Heart left ventricle (tissue), 16 donors: Measurements from ENCODE around the gene MEX3B. TPM values are rescaled to one million over a fixed set of nuclear protein-coding genes. Genes with fewer than 3 reads are reported as not detected.

Experiments used
- ATAC-seq, 4 donors: fragments of 200-7000 bp; cut with Tn5 transposase; one replicate each; pipeline ENCODE4 v1.9.1; 2020 to 2022; ENCODE audit warnings: moderate library complexity in 4 of 4, mild to moderate bottlenecking in 3 of 4, moderate number of reproducible peaks in 1 of 4
- DNase-seq, 5 donors: peaks; one replicate each; pipeline ENCODE4 v3.0.0-alpha.2; 2020
- H3K27ac ChIP-seq, 12 donors: fragments of 200-600 bp; sonication (generic) in 4 of 12; one replicate each; pipeline versions ENCODE4 v1.5.0 to v1.8.0; 2016 to 2022; ENCODE audit warnings: mild to moderate bottlenecking in 2 of 12
- H3K27me3 ChIP-seq, 9 donors: fragments of 200-600 bp; sonication (generic) in 2 of 9; one replicate each; pipeline versions ENCODE4 v1.5.1 to v1.8.0; 2016 to 2022; ENCODE audit warnings: mild to moderate bottlenecking in 3 of 9
- H3K36me3 ChIP-seq, 9 donors: fragments of 200-600 bp; sonication (generic) in 2 of 9; one replicate each; pipeline versions ENCODE4 v1.5.0 to v1.8.0; 2018 to 2022; ENCODE audit warnings: mild to moderate bottlenecking in 2 of 9
- H3K4me1 ChIP-seq, 12 donors: fragments of 200-600 bp; sonication (generic) in 4 of 12; one replicate each; pipeline versions ENCODE4 v1.5.0 to v1.8.0; 2016 to 2022; ENCODE audit warnings: mild to moderate bottlenecking in 3 of 12
- H3K4me3 ChIP-seq, 12 donors: fragments of 200-600 bp; sonication (generic) in 4 of 12; one replicate each; pipeline versions ENCODE4 v1.5.0 to v1.8.0; 2017 to 2022; ENCODE audit warnings: mild to moderate bottlenecking in 9 of 12, moderate library complexity in 4 of 12
- H3K9me3 ChIP-seq, 12 donors: fragments of 200-600 bp; sonication (generic) in 4 of 12; one replicate each; pipeline versions ENCODE4 v1.5.0 to v1.8.0; 2016 to 2022; ENCODE audit warnings: mild to moderate bottlenecking in 1 of 12
- CTCF ChIP-seq, 12 donors: fragments of 200-600 bp; sonication (generic) in 4 of 12; IDR thresholded peaks; one replicate each; pipeline versions ENCODE4 v1.5.0 to v1.8.0; 2018 to 2022; ENCODE audit warnings: antibody characterized with exemption in 12 of 12, mild to moderate bottlenecking in 5 of 12
- POLR2A ChIP-seq, 2 donors: fragments of 450-650 bp; IDR thresholded peaks; one replicate each; pipeline ENCODE4 v1.6.1; 2017; ENCODE audit warnings: antibody characterized with exemption in 2 of 2, mild to moderate bottlenecking in 2 of 2, moderate library complexity in 2 of 2
- WGBS, 4 donors: extraction: QIAGEN DNeasy Blood & Tissue Kit in 2 of 4; methylation state at CpG; one replicate each; pipeline versions ENCODE4 v1.1.5 to v1.1.7; 2013 to 2018; 5-methylcytosine and 5-hydroxymethylcytosine counted together
- intact Hi-C, 10 donors: fragments of 100-400 bp; cut with DNase I; formaldehyde crosslinking; loops; one replicate each; pipeline versions ENCODE4 v1.11.1 to v1.14.2; 2022
- polyA plus RNA-seq, 2 donors: library from polyadenylated mRNA; stranded (reverse); fragments of 200-250 nt; gene quantifications; one replicate each; pipeline ENCODE4 v1.2.3, GENCODE V29; 2013
- total RNA-seq, 9 donors: library from RNA; depleted of rRNA in 2 of 9; stranded (reverse); fragments of >200 nt in 2 of 9; fragmentation: NEBNext Ultra II Directional in 3 of 9; extraction: Animal tissue kit (Norgen Biotek cat#: 25700) in 3 of 9; gene quantifications; one replicate each; pipeline versions ENCODE4 v1.1.0 to v1.2.4, GENCODE V29; 2016 to 2023
- donor health status: ischemic (EF 13 %, LVEDD 7.1; RV severe dilation, severe dysfunction).
- donor health status: healthy with polysubstance abuse.
- donor health status: DM: no; HTN: yes; CAD: no.
- donor health status: DM: no; HTN: no; CAD: no.
- donor health status: ischemic (EF 25% LVEDD 6.9; RV normal size, moderate dysfunction).
- donor health status: ischemic (EF 25% LVEDD 5.7; RV mildly dilated, moderate dysfunction).
- donor health status: healthy.
- donor health status: DM: yes; HTN: yes; CAD: no.
- donor health status: ischemic (EF 35%, LVEDD 5.7; RV mildly dilated, moderate dysfunction).
- donor health status: nonischemic (EF 11% LVEDD 7.7; RV severe dilation, severe dysfunction).
- donor health status: DM: yes; HTN: yes; CAD: no.
- donor health status: PGD.
- donor health status: ischemic (EF 29% LVEDD 5.4; RV normal size, mild dysfunction).
- donor health status: nonischemic (EF 23%, LVEDD 6.1; RV moderate dilation, normal function).

The MEX3B gene
- total and polyA plus RNA-seq, 11 donors, result 1.3 to 5.3 (median 3.0) TPM

GRCh38 chr15:82064824-82065223 lies 19.0 kb upstream of the MEX3B start:
- no peaks in the 10 kb centered on the region for H3K36me3 ChIP-seq
- ATAC-seq (no peak), DNase-seq (no peak)
- no peak for TF ChIP-seq CTCF (IDR thresholded peaks at IDR 0.05)
- no peak for TF ChIP-seq POLR2A (IDR thresholded peaks at IDR 0.05)
- no peak overlapping the region for H3K27ac ChIP-seq
- no peaks in the 10 kb centered on the region for H3K4me1 ChIP-seq
- no peak overlapping the region for H3K4me3 ChIP-seq
- H3K27me3 ChIP-seq, result peaks cover 0 to 51% (median 21%) of the 10 kb centered on the region in 9 donors
- 62 to 79% (median 75%) methylated on average over 5 of the region's 5 CpGs for WGBS, 4 donors
- intact Hi-C loops, result no loop called here
- no peaks in the 10 kb centered on the region for H3K9me3 ChIP-seq

- DNase-seq, result no peak
- no peak for ATAC-seq
- Histone ChIP-seq H3K4me3 (no peak overlapping the region), H3K36me3 (no peaks in the 10 kb centered on the region), H3K27ac (no peak overlapping the region), H3K9me3 (no peaks in the 10 kb centered on the region), H3K27me3 (peaks cover 0 to 65% (median 29%) of the 10 kb centered on the region in 9 donors), H3K4me1 (no peaks in the 10 kb centered on the region)
- intact Hi-C loops, result no loop called here
- 26 to 32% (median 29%) methylated on average over 18 to 20 of the region's 20 CpGs for WGBS, 4 donors
- TF ChIP-seq POLR2A (IDR thresholded peaks at IDR 0.05) (no peak), CTCF (IDR thresholded peaks at IDR 0.05) (no peak)
These were observed 16.9 kb upstream of the MEX3B start for GRCh38 chr15:82062479-82063454.

- 77 to 93% (median 89%) methylated on average over 5 of the region's 5 CpGs for WGBS, 4 donors
- H3K27me3 ChIP-seq, result peaks cover 0 to 85% (median 43%) of the 10 kb centered on the region in 9 donors
- H3K4me1 ChIP-seq, result no peaks in the 10 kb centered on the region
- no peak for DNase-seq
- no peaks in the 10 kb centered on the region for H3K9me3 ChIP-seq
- no peaks in the 10 kb centered on the region for H3K36me3 ChIP-seq
- no peak for ATAC-seq
- TF ChIP-seq POLR2A (IDR thresholded peaks at IDR 0.05) (no peak), CTCF (IDR thresholded peaks at IDR 0.05) (no peak)
- H3K27ac ChIP-seq, result no peak overlapping the region
- intact Hi-C loops, result no loop called here
- no peak overlapping the region for H3K4me3 ChIP-seq
These were observed 15.0 kb upstream of the MEX3B start for GRCh38 chr15:82060817-82061216.

- Histone ChIP-seq H3K4me1 (no peaks in the 10 kb centered on the region), H3K4me3 (no peak overlapping the region), H3K9me3 (no peaks in the 10 kb centered on the region), H3K36me3 (no peaks in the 10 kb centered on the region), H3K27ac (no peak overlapping the region), H3K27me3 (peaks cover 0 to 74% (median 39%) of the 10 kb centered on the region in 9 donors)
- ATAC-seq (no peak), DNase-seq (no peak)
- 13 to 18% (median 16%) methylated on average over 2 of the region's 2 CpGs for WGBS, 4 donors
- no peak for TF ChIP-seq POLR2A (IDR thresholded peaks at IDR 0.05)
- no peak for TF ChIP-seq CTCF (IDR thresholded peaks at IDR 0.05)
- intact Hi-C loops, result loop anchor here in 1 of 10 donors (10.0 kb wide), 1 partner anchor 574 kb away; no protein-coding TSS in a partner anchor
These were observed 12.8 kb upstream of the MEX3B start for GRCh38 chr15:82058517-82059204.
